VCaP (cell line): ENCODE results near the gene TMEM217.

ENCODE experiments used
- H3K27ac ChIP-seq: fragments of 450-650 bp; 2 replicates; pipeline ENCODE4 v1.5.1; 2017
- TF ChIP-seq, protein P1 (sequence below): fragments of 450-650 bp; conservative IDR thresholded peaks from 2 replicates; pipeline ENCODE4 v1.5.1; 2017; ENCODE audit warnings: mild to moderate bottlenecking, moderate library complexity

Gene TMEM217

GRCh38 chr6:37285861-37286311 is 27.9 kb upstream of the TMEM217 start:
- no peak overlapping the region for H3K27ac ChIP-seq
- TF ChIP-seq, protein P1, sequence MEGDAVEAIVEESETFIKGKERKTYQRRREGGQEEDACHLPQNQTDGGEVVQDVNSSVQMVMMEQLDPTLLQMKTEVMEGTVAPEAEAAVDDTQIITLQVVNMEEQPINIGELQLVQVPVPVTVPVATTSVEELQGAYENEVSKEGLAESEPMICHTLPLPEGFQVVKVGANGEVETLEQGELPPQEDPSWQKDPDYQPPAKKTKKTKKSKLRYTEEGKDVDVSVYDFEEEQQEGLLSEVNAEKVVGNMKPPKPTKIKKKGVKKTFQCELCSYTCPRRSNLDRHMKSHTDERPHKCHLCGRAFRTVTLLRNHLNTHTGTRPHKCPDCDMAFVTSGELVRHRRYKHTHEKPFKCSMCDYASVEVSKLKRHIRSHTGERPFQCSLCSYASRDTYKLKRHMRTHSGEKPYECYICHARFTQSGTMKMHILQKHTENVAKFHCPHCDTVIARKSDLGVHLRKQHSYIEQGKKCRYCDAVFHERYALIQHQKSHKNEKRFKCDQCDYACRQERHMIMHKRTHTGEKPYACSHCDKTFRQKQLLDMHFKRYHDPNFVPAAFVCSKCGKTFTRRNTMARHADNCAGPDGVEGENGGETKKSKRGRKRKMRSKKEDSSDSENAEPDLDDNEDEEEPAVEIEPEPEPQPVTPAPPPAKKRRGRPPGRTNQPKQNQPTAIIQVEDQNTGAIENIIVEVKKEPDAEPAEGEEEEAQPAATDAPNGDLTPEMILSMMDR: no peak

GRCh38 chr6:37284781-37285180 is 26.8 kb upstream of the TMEM217 start:
- H3K27ac ChIP-seq: no peak overlapping the region
- TF ChIP-seq, protein P1: no peak

DNA sequence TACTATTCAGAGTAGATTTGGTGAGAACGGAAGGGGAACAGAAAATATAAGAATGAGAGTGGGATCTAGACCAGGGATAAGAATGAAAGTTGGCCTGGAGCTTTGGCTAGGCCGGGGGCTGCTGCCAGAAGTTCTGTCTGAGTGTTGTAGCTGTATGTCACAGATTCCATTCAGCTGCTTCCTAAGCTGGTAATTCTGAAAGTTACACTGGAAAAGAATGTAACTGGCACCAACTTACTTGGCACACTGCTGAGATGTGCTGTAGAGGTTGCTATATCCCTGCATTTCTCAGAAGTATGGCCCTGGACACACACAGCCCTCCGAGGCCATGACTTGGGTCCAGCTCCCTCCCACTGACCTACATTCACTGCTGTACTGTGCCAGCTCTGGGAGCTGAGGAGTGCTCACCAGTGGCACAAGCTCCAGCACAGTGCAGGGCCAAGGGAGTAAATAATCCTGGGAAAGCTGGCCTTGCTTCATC is 25.8 kb upstream of the TMEM217 start:
- TF ChIP-seq, protein P1: no peak
- H3K27ac ChIP-seq: no peak overlapping the region

DNA sequence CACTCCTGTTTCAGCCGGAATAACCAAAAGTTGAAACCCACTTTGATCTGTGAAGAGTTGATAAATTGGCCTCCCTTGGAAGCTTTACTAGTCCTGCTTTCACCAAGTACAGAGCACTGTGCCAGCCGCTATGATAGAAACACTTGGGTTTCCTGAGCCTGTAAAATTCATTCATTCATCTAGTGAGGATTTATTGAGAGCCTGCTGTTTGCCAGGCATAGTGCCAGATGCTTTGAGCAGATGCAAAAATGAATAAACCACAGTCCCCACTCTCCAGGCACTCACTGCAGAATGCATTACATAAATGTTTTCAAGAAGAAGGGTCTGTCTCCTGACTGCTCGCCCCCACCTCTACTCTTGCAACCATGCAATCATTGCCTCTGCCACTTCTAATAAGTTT is 25.3 kb upstream of the TMEM217 start:
- H3K27ac ChIP-seq: no peak overlapping the region
- TF ChIP-seq, protein P1: no peak

DNA sequence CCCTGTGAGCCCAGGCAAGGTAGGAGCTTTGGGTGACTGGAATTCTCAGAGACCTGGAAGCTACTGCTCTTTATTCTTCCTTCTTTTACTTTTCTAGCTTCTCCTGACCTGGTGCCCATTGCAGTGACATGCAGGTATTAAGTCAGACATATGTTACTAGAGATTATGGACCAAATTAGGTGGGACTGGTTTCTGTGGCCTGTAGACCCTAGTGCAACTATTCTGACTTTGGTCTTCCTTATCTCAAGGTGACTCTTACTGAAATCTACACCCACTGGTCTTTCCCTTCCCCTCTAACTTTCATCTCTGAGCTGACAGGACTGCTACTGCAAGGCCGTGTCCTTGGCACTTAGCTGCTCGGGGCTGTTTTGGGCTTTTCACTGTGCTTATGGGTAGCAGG is 24.4 kb upstream of the TMEM217 start:
- H3K27ac ChIP-seq: no peak overlapping the region
- TF ChIP-seq, protein P1: no peak

- TF ChIP-seq, protein P1: no peak
- no peak overlapping the region for H3K27ac ChIP-seq
These were observed 22.4 kb upstream of the TMEM217 start for GRCh38 chr6:37280162-37280887.

DNA sequence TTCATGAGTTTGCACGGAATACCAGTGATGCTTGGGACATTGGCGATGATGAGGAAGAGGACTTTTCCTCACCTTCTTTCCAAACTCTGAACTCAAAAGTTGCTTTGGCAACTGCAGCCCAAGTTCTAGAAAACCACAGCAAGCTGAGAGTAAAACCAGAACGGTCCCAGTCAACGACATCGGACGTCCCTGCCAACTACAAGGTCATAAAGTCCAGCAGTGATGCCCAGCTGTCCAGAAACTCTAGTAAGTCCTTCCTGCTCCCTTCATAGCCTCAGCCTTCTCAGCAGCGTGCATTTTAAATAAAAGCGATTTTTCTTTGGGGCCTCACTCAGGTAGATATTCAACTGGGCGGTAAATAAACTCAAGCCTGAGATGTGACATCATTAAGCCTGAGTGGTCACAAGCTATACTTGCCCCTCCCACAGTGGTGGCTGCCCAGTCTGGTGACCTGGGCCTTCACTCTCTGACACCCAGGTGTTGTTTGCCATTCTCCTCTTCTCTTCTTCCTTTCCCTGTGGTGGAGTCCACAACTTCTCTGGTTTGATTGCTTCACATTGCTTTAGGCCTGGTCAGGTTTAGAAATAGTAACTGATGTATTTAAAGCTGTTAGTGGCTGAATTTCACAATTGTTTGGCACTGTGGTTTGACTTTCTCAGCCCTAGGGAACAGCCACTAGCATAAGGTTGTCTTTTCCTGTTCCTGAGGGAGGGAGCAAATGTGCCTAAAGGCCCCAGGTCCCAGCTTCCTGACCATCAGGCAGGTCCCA is 21.6 kb upstream of the TMEM217 start:
- no peak overlapping the region for H3K27ac ChIP-seq
- TF ChIP-seq, protein P1: no peak
